ENCODE measurements around the gene ZBTB42. TPM values are rescaled to one million over a fixed set of nuclear protein-coding genes. Genes with fewer than 3 reads are reported as not detected.
A peak's percentile ranks its signal among the peaks of the same experiment; 100 is the strongest.

ZBTB42 gene
- total and polyA plus RNA-seq, 2 of the 4 experiments (the other 2 are of a cell fraction) = 1.3 to 2.3 TPM

GRCh38 chr14:104770072-104770579, 30.8 kb upstream of the ZBTB42 start:
- Histone ChIP-seq H3K9me3 (ENCODE audit: control insufficient read depth, insufficient read depth, low read length) (no peaks in the 10 kb centered on the region; the same call in 1 of the 2 replicates), H4K20me1 (ENCODE audit: insufficient read depth, low read length) (peaks cover 18% of the 10 kb centered on the region), H4K8ac (ENCODE audit: low read depth in 2 of 2, low read length in 2 of 2) (no peak overlapping the region), H2AFZ (replicated peaks; ENCODE audit: low read length, poor library complexity) (peak overlapping the region; percentile 13), H3K79me1 (ENCODE audit: low read depth in 1 of 2, low read length in 2 of 2) (peaks cover 0 to 13% of the 10 kb centered on the region in 2 experiments; a peak in 1 of 4 replicates), H2AK9ac (replicated peaks; ENCODE audit: low read depth, low read length, poor library complexity) (no peak overlapping the region), H3K56ac (ENCODE audit: extremely low read depth, insufficient read depth, low read length) (no peak overlapping the region), H3K4me3 (ENCODE audit: insufficient read depth, low read depth, low read length) (no peak overlapping the region), H3K4ac (ENCODE audit: low read depth, low read length) (no peak overlapping the region), H3K14ac (replicated peaks; ENCODE audit: low read depth, low read length) (no peak overlapping the region), H3K9ac (ENCODE audit: low read depth, low read length) (no peak overlapping the region), H3K36me3 (ENCODE audit: control insufficient read depth, insufficient read depth, low read length) (peaks cover 45% of the 10 kb centered on the region), H2BK120ac (ENCODE audit: low read depth, low read length) (no peak overlapping the region), H3K27me3 (ENCODE audit: control insufficient read depth, insufficient read depth, low read length) (no peaks in the 10 kb centered on the region), H3K18ac (ENCODE audit: low read depth, low read length) (no peak overlapping the region), H3K4me1 (ENCODE audit: control insufficient read depth, insufficient read depth, low read length) (peaks cover 5% of the 10 kb centered on the region), H3K9me1 (ENCODE audit: insufficient read depth, low read length) (no peaks in the 10 kb centered on the region), H3K4me2 (ENCODE audit: low read depth, low read length) (no peak overlapping the region), H2BK5ac (ENCODE audit: low read depth, low read length, poor library complexity, severe bottlenecking) (no peak overlapping the region), H4K5ac (ENCODE audit: low read depth, low read length) (no peak overlapping the region), H2BK20ac (ENCODE audit: low read depth, low read length) (no peak overlapping the region), H4K91ac (ENCODE audit: insufficient read depth, low read depth, low read length) (no peak overlapping the region), H2BK15ac (ENCODE audit: low read depth, low read length) (no peak overlapping the region), H3K23ac (ENCODE audit: low read depth, low read length) (no peak overlapping the region), H2AK5ac (ENCODE audit: low read depth, low read length) (no peak overlapping the region), H3K27ac (ENCODE audit: insufficient read depth, low read length) (no peak overlapping the region)
- intact Hi-C loops (cut with micrococcal nuclease) (no loop called here), dilution Hi-C loops (cut with HindIII; ENCODE audit: low sequenced_read_pairs, unreplicated experiment) (no loop called here), in situ Hi-C loops (cut with MboI; ENCODE audit: low sequenced_read_pairs) (no loop called here)
- TF ChIP-seq BHLHE40 (IDR thresholded peaks at IDR 0.05; ENCODE audit: low read depth, low read length) (no peak), POLR2A (IDR thresholded peaks at IDR 0.05; ENCODE audit: low read depth, low read length) (no peak), CHD1 (IDR thresholded peaks at IDR 0.05; ENCODE audit: low read depth, low read length) (no peak), RCOR1 (IDR thresholded peaks at IDR 0.05; ENCODE audit: insufficient replicate concordance, low read length) (no peak), MAFK (IDR thresholded peaks at IDR 0.05; ENCODE audit: low read depth, low read length) (no peak), MAZ (IDR thresholded peaks at IDR 0.05; ENCODE audit: borderline replicate concordance, low read depth, low read length) (no peak), ELK1 (IDR thresholded peaks at IDR 0.05; ENCODE audit: borderline replicate concordance, low read depth, low read length) (no peak), USF2 (IDR thresholded peaks at IDR 0.05; ENCODE audit: low read depth, low read length) (no peak), CTCF (conservative IDR thresholded peaks at IDR 0.05; ENCODE audit: low read depth, low read length) (no peak), SMC3 (IDR thresholded peaks at IDR 0.05; ENCODE audit: low read depth, low read length) (no peak), MXI1 (IDR thresholded peaks at IDR 0.05; ENCODE audit: borderline replicate concordance, low read depth, low read length) (no peak), CEBPB (IDR thresholded peaks at IDR 0.05; ENCODE audit: low read depth, low read length) (no peak), RFX5 (IDR thresholded peaks at IDR 0.05; ENCODE audit: low read depth, low read length) (no peak), RAD21 (IDR thresholded peaks at IDR 0.05; ENCODE audit: low read length) (no peak), NFE2L2 (IDR thresholded peaks at IDR 0.05; ENCODE audit: low read depth, low read length) (no peak), FOS (IDR thresholded peaks at IDR 0.05; ENCODE audit: low read depth, low read length) (no peak)
- DNase-seq = no peak
- ATAC-seq (ENCODE audit: low read depth) = no peak
- WGBS, 2 experiments (ENCODE audit: extremely low coverage in 2 of 2, insufficient read length in 1 of 2) = 47% methylated on average over 5 of the region's 24 CpGs; no CpG with 5 or more reads in 1 of the 2 experiments
- CTCF ChIA-PET = interaction anchor here (1.2 to 1.6 kb wide), 2 partner anchors 17 to 57 kb away, joined by 4 to 5 read pairs; partner anchors contain the start of gene SIVA1
- no TSS peak for BruUV-seq (replicated peaks)
- POLR2A ChIA-PET (ENCODE audit: unreplicated experiment) = no interaction called here
